ENCODE measurements around the gene ATP8B1. TPM values are rescaled to one million over a fixed set of nuclear protein-coding genes. Genes with fewer than 3 reads are reported as not detected.

Gene ATP8B1
- total RNA-seq, 1 donor from 2014 or later, result 29.6 TPM

DNA sequence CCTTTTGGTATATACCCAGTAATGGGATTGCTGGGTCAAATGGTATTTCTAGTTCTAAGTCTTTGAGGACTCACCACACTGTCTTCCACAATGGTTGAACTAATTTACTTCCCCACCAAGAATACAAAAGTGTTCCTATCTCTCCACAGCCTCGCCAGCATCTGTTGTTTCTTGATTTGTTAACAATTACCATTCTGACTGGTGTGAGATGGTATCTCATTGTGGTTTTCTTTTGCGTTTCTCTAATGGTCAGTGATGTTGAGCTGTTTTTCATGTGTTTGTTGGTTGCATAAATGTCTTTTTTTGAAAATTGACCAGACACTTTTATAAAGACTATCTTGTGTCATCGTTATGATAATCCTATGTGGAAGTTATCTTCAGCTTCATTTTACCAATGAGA lies 16.0 kb upstream of the ATP8B1 start:
- DNase-seq (ENCODE audit: low spot score), result no peak

- DNase-seq (ENCODE audit: low spot score), result no peak
Measured at GRCh38 chr18:57816208-57816954, 13.3 kb upstream of the ATP8B1 start.

DNA sequence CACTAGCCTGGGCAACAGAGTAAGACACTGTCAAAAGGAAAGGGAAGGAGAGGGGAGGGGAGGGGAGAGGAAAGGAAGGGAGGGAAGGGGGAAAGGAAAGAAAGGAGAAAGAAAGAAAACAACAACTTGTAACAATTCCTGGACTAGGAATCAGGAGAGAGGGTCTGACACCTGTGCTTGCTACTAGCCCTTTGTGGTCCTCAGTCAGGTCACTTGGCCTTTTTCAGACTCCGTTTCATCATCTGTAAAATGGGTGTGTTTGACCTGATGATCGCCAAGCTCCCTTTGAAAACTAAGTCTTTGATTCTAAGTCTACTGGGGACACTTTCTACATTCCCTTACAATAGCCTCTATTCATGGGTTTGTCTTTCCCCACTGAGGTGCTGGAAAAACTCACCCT lies 11.4 kb upstream of the ATP8B1 start:
- no peak for DNase-seq (ENCODE audit: low spot score)

DNA sequence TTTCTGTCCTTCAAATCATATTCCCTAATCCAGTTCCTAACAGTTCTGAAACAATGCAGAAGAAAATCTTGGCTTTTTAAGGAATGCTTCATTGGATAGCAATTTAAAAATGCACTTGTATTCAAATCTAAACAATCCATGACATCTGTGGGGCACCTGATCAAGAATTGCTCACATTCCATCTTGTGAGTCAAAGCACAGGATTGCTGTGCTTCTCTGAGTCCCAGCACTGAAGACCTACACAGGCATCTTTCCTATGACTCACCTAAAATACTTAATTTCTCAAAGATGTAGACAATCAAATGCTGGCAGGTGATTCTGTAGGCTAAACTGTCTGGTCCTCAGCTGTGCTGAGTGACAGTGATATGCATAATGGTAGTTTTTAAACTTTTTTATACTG lies 10.1 kb upstream of the ATP8B1 start:
- no peak for DNase-seq (ENCODE audit: low spot score)

GRCh38 chr18:57812126-57812477 lies 9.0 kb upstream of the ATP8B1 start:
- no peak for DNase-seq (ENCODE audit: low spot score)

DNA sequence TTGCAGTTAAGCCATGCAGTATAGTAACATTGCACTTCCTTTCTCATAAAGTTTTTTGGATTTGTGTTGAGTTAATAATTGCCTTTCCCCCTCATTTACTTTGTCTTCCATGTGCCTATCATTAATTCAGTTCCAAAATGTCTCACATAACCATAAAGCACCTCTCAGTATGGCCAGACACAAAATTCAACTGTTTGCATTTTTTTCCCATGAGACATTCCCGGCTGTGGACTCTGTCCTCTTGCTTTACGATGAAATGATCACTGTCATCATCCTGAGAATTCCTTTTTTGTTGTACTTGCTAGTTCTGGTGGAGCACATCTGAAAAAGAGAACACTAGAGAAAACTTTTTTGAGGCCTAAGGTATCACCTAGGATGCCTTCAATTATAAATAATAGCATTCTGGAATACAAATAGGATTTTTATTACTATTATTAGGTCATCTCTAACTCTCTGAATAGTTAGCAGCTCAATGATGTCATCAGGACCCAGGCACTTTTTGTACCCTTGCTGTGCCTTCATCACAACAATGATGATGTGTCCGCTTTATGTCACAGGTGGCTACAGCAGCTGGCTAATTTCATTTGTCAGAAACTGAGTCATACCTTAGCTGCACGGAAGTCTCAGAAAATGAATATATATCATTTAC lies 8.5 kb upstream of the ATP8B1 start:
- no peak for DNase-seq (ENCODE audit: low spot score)

GRCh38 chr18:57809190-57809589 lies 6.1 kb upstream of the ATP8B1 start:
- DNase-seq (ENCODE audit: low spot score), result no peak

GRCh38 chr18:57807336-57808117 lies 4.4 kb upstream of the ATP8B1 start:
- no peak for DNase-seq (ENCODE audit: low spot score)

DNA sequence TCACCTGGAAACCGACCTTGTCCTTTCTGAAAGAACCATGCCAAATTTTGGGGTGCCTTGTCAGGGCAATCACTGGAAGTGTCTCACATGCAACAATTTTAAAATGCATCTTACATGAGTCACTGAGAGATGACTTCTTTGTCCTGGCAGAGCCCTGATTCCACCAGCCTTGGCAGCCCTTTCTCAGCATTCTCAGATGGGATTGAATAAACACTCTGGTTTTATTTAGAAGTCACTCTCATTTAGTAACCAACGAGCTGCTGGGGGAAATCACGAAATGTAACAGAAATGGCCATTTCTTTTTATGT lies 3.8 kb upstream of the ATP8B1 start:
- DNase-seq (ENCODE audit: low spot score), result no peak

- DNase-seq (ENCODE audit: low spot score), result no peak
Measured at GRCh38 chr18:57806201-57806977, 3.3 kb upstream of the ATP8B1 start.

- DNase-seq (ENCODE audit: low spot score), result no peak
Measured at GRCh38 chr18:57805117-57805516, 2.0 kb upstream of the ATP8B1 start.

- no peak for DNase-seq (ENCODE audit: low spot score)
Measured at GRCh38 chr18:57804557-57804956, 1.4 kb upstream of the ATP8B1 start.

GRCh38 chr18:57802213-57803102 lies 657 bp downstream of the ATP8B1 start:
- DNase-seq (ENCODE audit: low spot score), result no peak

DNA sequence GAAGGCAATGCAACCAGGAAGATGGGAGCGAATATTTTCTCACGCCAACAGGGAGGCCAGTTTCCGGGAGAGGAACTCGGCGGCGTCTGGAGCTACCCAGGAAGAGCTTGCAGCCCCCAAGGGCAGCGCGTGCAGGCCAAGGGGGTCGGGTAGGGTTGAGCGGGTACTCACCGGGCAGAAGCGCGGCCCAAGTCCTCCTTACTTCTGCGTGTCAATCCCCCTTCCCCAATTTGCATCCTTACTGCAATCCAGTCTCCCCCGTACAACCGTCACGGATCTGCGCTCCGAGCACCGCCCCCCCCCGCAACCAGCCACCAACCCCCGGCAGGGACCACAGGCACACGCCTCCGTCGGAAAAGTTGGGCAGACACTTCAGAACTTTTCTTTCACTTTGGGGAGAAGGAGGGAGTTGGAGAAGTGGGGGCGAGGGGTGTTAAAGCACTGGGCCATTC lies 1.3 kb downstream of the ATP8B1 start:
- peak; percentile 36 for DNase-seq (ENCODE audit: low spot score)

- no peak for DNase-seq (ENCODE audit: low spot score)
Measured at GRCh38 chr18:57801325-57801724, 1.8 kb downstream of the ATP8B1 start.

- DNase-seq (ENCODE audit: low spot score), result no peak
Measured at GRCh38 chr18:57798713-57799373, 4.3 kb downstream of the ATP8B1 start.

GRCh38 chr18:57797209-57797651 lies 5.9 kb downstream of the ATP8B1 start:
- no peak for DNase-seq (ENCODE audit: low spot score)

DNA sequence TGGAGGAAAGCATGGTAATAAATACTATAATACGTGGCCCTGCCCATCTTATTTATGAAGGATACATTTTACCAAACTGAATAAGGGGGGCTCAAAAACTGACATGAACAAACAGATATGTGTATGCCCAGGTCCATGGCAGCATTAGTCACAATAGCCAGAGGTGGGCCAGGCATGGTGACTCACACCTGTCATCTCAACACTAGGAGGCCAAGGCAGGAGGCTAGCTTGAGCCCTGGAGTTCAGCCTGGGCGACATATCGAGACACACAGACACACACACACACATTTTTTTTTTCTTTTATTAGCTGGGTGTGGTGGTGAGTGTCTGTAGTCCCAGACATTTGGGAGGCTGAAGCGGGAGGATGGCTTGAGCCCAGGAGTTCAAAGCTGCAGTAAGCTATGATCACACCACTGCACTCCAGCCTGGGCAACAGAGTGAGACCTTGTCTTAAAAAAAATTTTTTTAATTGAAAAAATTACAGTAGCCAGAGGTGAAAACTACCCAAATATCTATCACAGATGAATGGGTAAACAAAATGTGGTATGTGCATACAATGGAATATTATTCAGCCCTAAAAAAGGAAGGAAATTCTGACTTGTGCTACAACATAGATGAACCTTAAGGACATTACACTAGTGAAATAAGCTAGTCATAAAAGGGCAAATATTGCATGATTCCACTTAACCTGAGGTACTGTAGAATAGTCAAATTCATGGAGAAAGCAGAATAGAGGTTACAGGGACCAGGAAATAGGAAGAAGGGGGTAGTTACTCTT lies 8.0 kb downstream of the ATP8B1 start:
- DNase-seq (ENCODE audit: low spot score), result no peak

- no peak for DNase-seq (ENCODE audit: low spot score)
Measured at GRCh38 chr18:57793302-57793986, 9.7 kb downstream of the ATP8B1 start.

Data from umbilical cord (tissue), 2 donors.